ENCODE measurements around the gene TP53I13. TPM values are rescaled to one million over a fixed set of nuclear protein-coding genes. Genes with fewer than 3 reads are reported as not detected.

The TP53I13 gene
- total RNA-seq, 1 experiment from 2014 or later, result 45.8 TPM

- no peaks in the 10 kb centered on the region; the same call in 1 of the 2 replicates for H3K36me3 ChIP-seq (replicated peaks; ENCODE audit: control insufficient read depth, insufficient read depth, low read length)
- H3K27me3 ChIP-seq (ENCODE audit: control insufficient read depth, insufficient read depth, low read length), result no peaks in the 10 kb centered on the region
- DNase-seq, result no peak
- H3K4me3 ChIP-seq (ENCODE audit: insufficient read depth, low read depth, low read length), result no peak overlapping the region
Measured at GRCh38 chr17:29582254-29582765, 13.8 kb downstream of the TP53I13 start.

DNA sequence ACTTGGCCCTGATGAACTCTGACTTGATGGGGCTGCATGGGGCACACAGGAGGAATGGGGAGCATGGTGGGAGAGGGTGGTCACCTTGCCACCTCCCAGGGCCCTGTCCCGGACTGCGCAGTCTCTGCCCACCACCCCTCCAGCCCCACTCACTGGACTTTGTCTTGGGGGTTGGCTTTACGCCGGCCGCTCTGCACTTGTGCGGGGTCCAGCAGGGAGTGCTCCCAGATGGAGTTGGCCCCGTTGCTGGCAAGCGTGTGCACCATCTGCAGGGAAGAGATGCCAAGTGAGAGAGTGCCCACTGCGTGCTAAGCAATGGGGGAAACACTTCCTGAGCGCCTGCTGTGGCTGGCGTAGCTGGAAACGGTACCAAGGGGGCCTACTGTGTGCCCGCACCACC is 14.3 kb downstream of the TP53I13 start:
- DNase-seq, result no peak
- no peak overlapping the region for H3K4me3 ChIP-seq (ENCODE audit: insufficient read depth, low read depth, low read length)
- no peaks in the 10 kb centered on the region; the same call in 1 of the 2 replicates for H3K36me3 ChIP-seq (replicated peaks; ENCODE audit: control insufficient read depth, insufficient read depth, low read length)
- H3K27me3 ChIP-seq (ENCODE audit: control insufficient read depth, insufficient read depth, low read length), result no peaks in the 10 kb centered on the region

- Histone ChIP-seq H3K27me3 (ENCODE audit: control insufficient read depth, insufficient read depth, low read length) (peaks cover 2% of the 10 kb centered on the region), H3K4me3 (ENCODE audit: insufficient read depth, low read depth, low read length) (no peak overlapping the region), H3K36me3 (replicated peaks; ENCODE audit: control insufficient read depth, insufficient read depth, low read length) (no peaks in the 10 kb centered on the region; the same call in 1 of the 2 replicates)
- no peak for DNase-seq
Measured at GRCh38 chr17:29583324-29584248, 15.1 kb downstream of the TP53I13 start.

DNA sequence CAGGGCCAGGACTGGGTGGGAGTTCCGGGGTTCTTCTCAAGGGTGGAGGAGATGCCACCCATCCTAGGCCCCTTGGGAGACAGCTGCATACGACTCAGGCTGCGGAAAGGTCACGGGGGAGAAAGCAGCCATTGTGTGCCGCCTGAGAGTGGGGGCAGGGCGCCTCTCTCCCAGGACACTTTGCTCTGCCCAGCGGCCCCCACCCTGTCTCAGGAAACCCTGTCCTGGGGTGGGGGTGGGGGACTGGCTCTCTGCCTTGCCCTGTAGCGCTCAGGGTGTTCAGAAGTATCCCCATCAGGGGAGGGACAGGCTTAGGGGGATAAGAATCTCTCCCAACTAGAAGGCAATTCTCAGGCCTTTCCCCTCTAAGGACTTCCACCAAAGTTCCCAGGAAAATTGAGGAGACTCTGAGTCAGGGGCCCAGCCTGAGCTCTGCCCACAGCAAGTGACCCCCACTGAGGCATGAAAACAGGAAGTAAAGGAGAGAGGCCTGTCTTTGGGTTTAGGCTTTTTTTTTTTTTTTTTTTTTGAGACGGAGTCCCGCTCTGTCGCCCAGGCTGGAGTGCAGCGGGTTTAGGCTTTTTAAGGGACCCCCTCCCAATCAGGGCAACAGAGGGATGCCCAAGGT is 16.1 kb downstream of the TP53I13 start:
- DNase-seq, result peak; percentile 69
- Histone ChIP-seq H3K4me3 (ENCODE audit: insufficient read depth, low read depth, low read length) (no peak overlapping the region), H3K27me3 (ENCODE audit: control insufficient read depth, insufficient read depth, low read length) (peaks cover 2% of the 10 kb centered on the region), H3K36me3 (replicated peaks; ENCODE audit: control insufficient read depth, insufficient read depth, low read length) (no peaks in the 10 kb centered on the region; the same call in 1 of the 2 replicates)

DNA sequence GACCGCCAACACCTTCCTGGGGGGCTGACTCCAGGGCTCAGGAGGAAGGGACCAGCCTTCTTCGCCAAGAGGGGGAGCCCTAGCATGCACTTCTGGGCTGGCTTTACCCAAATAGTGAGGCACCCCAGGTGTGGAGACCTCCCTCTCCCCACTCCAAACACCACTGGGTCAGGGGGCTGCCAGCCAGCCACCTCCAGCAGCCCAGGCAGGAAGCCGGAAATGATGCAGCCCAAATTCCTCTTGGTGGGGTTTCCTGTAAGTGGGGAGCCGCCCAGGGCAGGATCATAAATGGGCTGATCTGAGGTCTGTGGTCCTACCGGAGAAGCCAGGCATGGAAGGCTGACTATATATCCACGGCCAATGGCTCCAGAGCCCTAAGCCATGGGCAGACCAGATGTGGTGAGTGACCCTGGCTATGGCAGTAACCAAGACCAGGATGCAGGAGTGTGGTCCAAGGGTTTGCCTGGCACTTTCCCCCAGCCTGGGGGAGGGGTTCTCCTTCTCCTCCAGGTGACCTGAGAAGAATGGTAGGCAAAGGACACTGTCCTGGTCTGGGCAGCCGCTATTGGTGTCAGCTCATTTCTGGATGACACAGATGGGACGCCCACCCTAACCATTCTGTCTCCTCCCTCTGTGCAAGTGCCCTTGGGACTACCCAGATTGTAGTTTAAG is 16.7 kb downstream of the TP53I13 start:
- DNase-seq, result peak; percentile 79
- no peaks in the 10 kb centered on the region; the same call in 1 of the 2 replicates for H3K36me3 ChIP-seq (replicated peaks; ENCODE audit: control insufficient read depth, insufficient read depth, low read length)
- H3K27me3 ChIP-seq (ENCODE audit: control insufficient read depth, insufficient read depth, low read length), result peaks cover 6% of the 10 kb centered on the region
- no peak overlapping the region for H3K4me3 ChIP-seq (ENCODE audit: insufficient read depth, low read depth, low read length)

DNA sequence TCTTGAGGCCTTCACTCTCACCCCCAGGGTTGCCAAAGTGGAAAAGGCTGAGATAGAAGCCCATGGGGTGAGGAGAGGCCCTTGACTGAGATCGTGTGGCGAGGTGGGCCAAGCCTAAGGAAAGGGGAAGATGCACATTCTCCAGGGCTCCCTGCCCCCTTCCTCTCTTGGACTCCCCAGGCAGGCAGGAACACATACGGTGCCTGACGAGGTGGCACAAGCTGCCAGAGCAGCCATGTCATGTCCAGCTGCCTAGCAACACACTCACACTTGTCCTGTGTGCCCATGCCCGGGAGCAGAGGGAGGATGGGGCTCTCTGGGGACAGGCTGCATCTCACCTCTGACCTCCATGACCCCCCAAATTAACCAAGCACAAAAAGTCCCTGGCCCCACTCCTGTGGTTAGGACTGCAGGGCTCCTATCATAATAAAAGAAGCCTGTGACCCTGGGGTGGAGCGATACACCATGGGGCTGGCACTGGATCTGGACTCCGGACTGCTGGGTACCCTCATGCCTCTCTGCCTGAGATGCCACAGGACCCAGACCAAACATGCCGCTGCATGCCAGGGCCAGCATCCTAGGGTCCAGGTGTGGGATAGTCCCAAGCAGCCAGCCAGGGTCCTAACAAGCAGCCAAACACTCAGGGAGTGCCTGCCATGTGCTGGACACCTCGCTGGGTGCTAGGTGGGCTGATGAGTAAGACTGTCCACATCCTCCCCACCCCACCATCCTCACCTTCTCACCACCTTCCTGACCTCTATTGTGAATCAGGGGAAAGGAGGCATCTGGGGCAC is 18.4 kb downstream of the TP53I13 start:
- no peaks in the 10 kb centered on the region; the same call in 1 of the 2 replicates for H3K36me3 ChIP-seq (replicated peaks; ENCODE audit: control insufficient read depth, insufficient read depth, low read length)
- peaks cover 9% of the 10 kb centered on the region for H3K27me3 ChIP-seq (ENCODE audit: control insufficient read depth, insufficient read depth, low read length)
- DNase-seq, result no peak
- H3K4me3 ChIP-seq (ENCODE audit: insufficient read depth, low read depth, low read length), result no peak overlapping the region

DNA sequence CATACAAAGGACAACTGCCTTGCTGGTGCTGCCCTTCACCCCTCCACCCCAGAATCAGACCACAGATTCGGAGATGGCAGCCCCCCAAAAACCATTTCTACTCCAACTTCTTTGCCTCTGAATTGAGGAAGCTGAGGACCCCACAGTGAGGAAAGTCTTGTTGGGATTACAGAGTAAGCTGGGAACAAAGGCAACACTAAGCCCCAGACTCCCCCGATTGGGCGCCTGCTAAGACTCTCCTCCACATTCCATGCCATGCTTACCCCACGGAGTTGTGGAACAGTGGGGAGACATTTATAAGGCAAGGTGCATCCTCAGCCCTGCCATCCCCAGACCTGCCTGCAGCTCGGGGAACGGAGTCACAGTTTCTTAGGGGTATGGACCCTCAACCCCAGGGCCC is 19.1 kb downstream of the TP53I13 start:
- Histone ChIP-seq H3K4me3 (ENCODE audit: insufficient read depth, low read depth, low read length) (no peak overlapping the region), H3K36me3 (replicated peaks; ENCODE audit: control insufficient read depth, insufficient read depth, low read length) (no peaks in the 10 kb centered on the region; the same call in 1 of the 2 replicates), H3K27me3 (ENCODE audit: control insufficient read depth, insufficient read depth, low read length) (peaks cover 9% of the 10 kb centered on the region)
- DNase-seq, result no peak

- Histone ChIP-seq H3K27me3 (ENCODE audit: control insufficient read depth, insufficient read depth, low read length) (peaks cover 12% of the 10 kb centered on the region), H3K36me3 (replicated peaks; ENCODE audit: control insufficient read depth, insufficient read depth, low read length) (no peaks in the 10 kb centered on the region)
- no peak for DNase-seq
Measured at GRCh38 chr17:29588017-29588561, 19.6 kb downstream of the TP53I13 start.

DNA sequence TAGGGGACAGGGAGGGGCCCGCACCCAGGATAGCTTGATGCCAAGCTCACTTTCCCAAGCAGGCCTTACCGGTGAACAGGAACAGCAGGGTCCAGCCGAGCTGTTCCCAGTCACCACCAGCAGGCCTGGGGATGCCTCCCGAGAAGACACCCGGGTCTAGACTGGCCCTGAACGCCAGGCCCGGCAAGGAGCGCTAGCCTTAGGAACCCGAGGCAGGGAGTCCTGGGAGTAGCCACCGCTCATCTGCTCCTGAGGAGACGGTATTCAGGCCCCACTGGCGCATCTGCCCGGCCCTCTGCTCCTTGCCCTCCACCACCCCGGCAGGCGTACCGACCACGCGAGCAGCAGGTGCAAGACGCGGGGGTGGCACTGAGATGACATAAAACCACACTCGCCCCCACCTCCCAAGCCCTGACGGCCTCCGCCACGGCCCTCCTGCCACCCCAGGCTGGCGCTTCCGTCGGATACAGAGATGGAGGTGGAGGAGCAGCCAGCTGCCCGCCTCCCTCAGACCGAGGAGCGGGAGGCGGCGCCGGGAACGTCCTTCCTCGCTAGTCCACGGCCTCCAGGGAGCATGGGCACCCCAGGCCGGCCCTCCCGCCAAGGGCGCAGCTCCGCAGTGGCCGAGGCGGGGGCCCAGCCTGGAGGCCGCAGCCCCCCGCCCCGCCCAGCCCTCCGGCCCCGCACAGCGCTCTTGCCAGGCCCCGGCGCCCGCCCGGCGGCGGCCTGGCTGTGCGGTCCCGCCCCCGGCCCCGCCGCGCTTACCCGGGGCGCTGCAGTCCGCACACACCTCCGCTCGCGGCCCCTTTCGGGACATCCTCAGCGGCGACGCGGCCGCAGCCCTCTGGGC is 20.3 kb downstream of the TP53I13 start:
- peaks cover 16% of the 10 kb centered on the region for H3K27me3 ChIP-seq (ENCODE audit: control insufficient read depth, insufficient read depth, low read length)
- peak; percentile 80 for DNase-seq
- H3K36me3 ChIP-seq (replicated peaks; ENCODE audit: control insufficient read depth, insufficient read depth, low read length), result no peaks in the 10 kb centered on the region
- peak overlapping the region; percentile 69 for H3K4me3 ChIP-seq (ENCODE audit: insufficient read depth, low read depth, low read length)

More at GRCh38 chr17:29588017-29588561, 19.6 kb downstream of the TP53I13 start:
- H3K4me3 ChIP-seq (ENCODE audit: insufficient read depth, low read depth, low read length), result peak overlapping the region; percentile 69

- peak within 1 kb of the TSS; percentile 70 for H3K4me3 ChIP-seq (ENCODE audit: insufficient read depth, low read depth, low read length)
- no peaks in the 10 kb centered on the region for H3K36me3 ChIP-seq (replicated peaks; ENCODE audit: control insufficient read depth, insufficient read depth, low read length)
- H3K27me3 ChIP-seq (ENCODE audit: control insufficient read depth, insufficient read depth, low read length), result peaks cover 23% of the 10 kb centered on the region
- DNase-seq, result peak; percentile 99
Measured at GRCh38 chr17:29589524-29590410, 21.3 kb downstream of the TP53I13 start, which contains the start of gene GIT1. Gene GIT1 (minus strand): TSS chr17:29589648. CDS start chr17:29589378, 270 bp downstream.

DNA sequence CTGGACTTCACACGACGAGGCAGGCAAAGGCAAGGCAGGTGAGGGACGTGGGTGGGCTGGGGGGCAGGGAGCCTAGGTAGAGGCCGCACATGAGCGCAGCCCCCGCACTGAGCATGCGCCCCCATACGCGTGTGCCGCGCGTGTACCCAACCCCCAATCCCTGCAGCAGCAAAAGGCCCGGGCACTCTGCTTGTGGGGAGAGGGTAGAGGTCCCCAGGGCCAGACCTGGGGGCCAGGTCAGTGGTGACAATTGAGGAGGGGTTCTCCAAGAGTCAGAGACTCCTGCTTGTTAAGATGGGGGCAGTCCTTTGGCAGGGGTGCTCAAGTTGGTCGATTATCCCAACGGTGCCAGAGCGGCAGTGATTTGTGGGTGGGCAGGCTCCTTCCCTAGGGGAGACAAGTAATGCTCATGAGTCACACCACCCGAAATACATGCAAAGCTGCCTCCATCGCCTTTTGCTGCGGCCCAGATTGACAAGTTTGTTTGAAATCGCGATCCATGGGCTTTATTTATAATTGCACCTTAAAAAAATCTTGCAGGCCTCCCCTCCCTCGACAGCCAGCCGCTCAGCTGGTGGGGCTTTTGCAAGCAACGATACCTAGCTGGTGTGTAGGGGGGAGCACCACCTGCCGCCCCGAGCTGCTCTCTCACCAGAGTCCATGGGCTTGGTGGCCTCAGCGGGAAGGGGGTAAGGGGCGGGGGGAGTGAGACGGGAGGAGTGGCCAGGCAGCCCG is 22.1 kb downstream of the TP53I13 start:
- Histone ChIP-seq H3K27me3 (ENCODE audit: control insufficient read depth, insufficient read depth, low read length) (peaks cover 24% of the 10 kb centered on the region), H3K36me3 (replicated peaks; ENCODE audit: control insufficient read depth, insufficient read depth, low read length) (no peaks in the 10 kb centered on the region), H3K4me3 (ENCODE audit: insufficient read depth, low read depth, low read length) (peak overlapping the region; percentile 70)
- DNase-seq, result peak; percentile 84
